HG03103 (cell line): ENCODE measurements around the gene CD209.

Source experiments
- ATAC-seq: cut with Tn5 transposase; IDR thresholded peaks from one replicate; pipeline ENCODE4 v1.9.1; 2021; ENCODE audit warnings: low read depth; ENCODE audit not compliant: unreplicated experiment

CD209 gene

DNA sequence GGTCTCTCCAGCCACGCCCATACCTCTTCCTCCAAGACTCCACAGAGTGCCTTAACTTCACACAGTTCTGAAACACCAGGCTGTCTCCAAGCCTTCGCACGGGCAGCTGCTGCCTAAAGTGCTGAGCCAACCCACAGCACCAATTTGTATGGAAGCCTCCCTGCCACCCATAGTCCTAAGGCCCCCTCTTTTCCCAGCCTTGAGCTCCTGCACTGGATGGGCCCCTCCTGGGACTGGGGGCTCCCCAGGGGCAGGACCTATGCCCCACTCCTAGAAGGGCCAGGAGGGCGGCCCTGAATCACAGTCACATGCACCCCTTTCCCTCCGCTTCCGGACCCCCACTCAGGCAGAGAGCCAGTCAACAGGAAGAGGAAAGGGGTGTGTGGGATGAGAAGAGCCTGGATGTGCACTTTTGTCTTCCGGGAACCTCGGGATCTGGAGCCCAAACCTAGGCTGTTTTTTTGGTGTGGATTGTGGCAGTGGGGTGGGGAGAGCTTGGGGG, 40.3 kb downstream of the CD209 start:
- no peak for ATAC-seq

DNA sequence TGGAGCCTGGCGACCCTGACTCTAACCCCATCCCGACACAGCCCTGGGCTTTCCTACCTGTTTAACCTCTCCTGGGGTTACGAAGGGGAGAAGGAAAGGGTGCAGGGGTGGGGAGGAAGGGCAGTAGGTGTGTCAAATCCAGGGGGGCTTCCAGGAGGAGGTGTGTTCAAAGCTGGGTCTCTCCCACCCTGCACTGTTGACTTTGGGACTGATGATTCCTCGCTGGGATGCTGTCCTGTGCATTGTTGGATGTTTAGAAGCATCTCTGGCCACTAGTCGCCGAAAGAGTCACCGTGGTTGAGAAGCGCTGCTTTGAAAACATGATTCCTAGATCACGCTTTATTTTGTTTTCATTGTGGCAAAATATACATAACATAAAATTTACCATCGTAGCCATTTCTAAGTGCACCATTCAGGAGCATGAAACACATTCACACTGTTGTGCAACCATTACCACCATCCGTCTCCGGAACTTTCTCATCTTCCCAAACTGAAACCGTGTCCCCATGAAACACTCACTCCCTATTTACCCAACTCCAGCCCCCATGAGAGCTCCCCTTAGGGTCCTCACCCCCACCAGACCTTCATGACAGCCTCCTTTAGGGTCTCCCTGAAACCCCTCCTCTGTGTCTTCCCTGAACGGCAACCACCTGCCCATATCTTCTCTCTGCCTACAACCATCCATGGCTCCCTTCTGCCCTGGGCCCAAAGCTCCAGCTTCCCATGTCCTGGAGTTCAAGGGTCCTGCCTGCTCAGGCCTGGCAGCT, 41.0 kb downstream of the CD209 start:
- ATAC-seq = no peak

DNA sequence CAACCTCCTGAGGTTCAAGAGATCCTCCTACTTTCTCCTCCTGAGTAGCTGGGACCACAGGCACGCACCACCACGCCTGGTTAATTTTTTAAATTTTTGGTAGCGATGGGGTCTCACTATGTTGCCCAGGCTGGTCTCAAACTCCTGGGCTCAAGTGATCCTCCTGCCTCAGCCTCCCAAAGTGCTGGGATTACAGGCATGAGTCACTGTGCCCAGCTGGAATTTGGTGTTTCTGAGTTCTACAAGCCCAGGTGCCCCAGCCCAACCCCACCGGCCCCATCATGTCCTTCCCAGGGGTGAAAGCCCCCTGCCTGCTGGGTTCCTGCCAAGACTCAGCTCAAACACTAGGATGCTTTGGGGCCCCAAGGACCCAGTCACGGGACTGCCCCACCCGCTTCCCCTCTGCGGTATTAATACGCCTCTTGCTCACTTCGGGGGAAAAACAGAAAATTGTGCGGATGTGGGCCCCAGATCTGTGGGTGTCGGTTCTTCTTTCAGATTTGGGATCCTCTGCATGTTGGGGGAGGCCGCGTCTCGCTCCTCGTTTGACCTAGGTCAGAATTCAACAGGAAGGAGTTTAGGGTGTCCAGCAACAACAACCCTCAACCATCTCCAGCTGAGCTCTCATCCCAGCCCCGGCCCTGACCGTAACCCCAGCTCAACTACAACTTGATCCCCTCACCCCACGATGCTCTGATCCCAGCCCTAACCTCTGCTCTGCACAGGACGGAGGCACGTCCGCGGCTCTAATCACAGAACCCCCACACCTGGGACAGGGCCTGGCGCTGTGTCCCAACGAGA, 41.7 kb downstream of the CD209 start:
- ATAC-seq = peak; percentile 46

DNA sequence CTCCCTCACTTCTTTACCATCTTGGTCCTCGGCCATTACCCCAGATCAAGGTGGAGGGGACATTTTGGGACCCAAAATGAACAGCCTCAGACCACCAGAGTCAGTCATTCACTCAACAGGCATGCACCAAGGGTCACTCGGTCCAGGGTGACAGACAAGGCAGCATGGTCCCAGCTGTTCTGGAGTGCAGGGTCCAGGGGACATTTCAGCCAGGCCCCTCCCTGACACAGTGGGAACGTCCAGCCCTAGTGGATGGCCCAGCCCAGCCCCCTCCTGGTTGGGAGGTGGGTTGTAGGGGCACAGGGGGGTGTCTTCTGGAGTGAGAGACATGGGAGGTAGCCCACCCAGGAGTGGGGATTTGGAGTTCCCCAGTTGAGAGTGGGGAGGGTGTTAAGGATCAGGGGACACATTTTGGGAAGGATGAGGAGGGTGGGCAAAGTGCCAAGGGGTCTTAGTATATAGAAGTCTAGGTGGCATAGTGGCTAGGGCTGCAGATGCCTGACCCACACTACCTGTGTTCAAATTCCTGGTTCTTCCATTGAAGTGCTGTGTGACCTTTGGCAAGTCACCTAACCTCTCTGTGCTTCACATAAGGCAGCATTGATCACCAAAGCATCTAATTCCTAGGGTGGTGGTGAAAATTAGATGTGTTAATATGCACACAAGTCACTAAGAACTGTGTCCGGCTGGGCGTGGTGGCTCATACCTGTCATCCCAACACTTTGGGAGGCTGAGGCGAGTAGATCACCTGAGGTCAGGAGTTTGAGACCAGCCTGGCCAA, 42.9 kb downstream of the CD209 start:
- no peak for ATAC-seq

DNA sequence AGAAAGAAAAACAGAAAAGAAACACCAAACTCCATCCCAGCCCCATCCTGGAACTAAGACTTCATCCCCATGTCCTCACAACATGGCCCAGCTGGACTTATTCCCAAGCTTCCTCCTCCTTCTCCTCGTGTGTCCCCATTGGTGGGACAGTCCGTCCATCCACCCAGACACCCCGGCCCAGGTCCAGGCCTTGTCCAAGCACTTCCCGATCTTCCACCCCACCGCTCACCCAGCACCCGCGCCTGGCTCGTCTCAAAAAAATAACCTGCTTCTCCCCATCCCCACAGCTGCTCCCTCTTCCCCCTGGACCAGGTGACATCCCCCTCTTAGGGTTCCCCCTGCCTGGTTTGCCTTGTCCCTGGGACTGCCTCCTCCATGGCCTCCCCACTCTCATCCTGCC, 44.0 kb downstream of the CD209 start:
- no peak for ATAC-seq

DNA sequence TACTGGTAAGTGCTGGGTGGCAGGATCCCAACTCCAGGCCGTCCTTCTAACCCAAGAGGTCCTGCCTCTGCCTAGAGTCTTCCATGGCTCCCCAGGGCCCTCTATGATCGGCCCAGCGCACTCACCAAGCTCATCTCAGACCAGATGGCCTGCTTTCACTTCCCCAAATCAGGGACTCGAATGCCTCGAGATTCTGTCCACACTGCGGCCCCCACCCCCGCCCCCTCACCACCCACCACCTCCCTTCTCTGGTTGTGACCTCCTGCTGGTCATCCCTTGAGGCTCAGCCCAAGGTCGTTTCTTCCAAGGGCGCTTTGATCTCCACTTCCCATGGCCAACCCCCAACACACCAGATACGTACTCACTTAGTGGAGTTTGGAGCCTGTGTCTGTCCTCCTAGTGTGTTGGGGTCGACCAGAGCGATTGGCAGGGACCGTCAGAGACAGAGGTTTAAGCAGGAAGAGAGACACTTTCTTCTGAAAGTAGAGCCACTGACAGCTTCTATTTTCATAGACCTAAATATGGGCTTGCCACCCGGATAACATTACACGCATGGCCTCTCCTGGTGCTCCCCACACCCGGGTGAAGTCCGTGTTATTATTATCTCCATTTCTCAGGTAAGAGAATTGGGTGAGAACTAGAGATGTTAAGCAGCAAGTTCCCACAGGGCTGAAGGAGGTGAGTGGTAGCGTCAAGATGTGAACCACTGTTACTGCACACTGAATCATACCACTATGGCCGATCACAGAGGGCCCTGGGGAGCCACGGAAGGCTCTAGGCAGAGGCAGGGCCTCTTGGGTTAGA, 45.5 kb downstream of the CD209 start, which contains the start of gene FCER2:
TSS of gene FCER2 (minus strand) at position 478 of the 804 bp plus-strand sequence. CDS start 2,371 bp downstream, outside the sequence.
- ATAC-seq = peak; percentile 40

DNA sequence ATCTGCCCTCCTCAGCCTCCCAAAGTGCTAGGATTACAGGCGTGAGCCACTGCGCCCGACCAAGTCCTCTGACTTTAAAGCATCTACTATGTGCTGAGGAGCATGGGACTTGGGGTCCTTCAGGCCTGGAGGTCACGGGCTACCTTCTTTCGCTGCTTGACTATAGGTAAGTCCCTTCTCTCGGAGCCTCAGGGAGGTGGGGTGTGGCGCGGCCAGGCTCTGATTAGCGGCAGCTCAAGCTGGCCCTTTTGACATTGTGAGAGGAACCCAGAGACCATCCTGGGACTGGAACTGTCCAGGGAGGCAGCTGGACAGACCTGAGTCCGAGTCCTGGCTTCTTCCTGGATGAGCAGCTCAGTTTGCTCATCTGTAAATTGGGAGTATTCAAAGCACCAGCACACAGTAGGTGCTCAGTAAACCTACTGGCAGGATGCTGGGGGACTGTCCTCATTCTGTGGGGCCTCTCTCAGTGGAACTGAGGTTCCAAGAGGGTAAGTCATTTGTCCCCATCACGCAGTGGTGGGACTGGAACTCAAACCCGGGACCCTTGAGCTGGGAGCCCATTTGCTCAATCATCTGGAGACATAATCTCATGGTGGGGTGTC, 46.2 kb downstream of the CD209 start:
- no peak for ATAC-seq

DNA sequence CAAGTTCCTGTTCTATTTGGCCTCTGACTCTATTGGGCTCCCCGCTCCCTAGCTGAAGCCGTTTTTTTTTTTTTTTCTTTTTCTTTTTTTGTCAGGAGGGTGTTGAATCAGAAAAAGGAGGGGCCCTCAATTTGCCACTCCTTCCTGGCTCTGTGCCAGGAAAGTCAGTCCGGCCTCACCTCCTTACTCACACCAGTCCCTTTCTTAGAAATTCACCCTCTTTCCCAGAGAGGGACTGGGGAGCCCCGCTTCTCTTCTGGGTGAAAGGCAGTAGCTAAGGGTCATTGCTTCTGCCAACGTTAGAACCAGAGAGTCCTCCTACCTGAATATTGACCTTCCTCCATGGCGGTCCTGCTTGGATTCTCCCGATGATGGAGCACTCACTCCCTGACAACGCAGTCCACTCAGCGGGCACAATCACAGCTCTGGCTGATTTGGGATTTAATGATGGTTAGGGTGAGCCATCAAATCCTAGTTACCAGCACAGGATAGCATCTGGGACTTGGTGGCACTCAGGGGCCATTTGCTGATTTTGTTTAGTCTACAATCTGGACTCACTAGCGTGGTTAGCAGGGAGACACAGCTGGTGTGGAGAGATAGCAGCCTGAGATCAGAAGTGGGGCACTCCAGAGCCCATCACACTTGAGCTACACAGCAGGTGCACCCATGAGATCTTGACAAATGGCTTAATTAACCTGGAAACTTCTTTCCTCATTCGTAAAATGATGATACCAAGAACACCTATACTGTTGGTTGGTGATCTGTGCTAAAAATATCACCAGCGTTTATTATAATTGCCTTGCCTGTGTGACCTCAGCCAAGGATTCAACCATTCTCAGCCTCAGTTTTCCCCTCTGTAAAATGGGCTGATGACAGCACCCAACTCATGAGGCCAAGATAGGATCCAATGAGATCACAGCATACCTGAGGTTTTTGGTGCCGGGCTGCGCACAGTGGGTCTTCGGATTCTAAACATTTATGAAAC, 47.6 kb downstream of the CD209 start:
- no peak for ATAC-seq

DNA sequence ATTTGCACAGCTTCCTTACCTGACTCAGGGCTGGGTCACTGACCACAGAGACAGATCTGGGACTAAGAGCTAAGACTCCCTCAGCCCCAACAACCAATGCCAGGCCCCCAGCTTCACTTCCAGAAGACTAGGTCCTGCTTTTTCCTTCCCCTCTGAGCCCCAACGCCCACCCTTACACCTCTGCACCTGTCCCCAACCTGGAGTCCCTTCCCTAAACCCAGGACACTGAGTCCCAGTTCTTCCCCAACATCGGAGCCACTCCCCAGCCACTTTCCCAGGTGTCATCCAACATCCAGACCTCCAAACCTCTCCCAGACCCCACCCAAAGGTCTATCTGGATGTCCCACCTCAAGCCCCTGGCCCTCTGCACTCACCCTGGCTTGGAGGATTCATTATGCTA, 48.3 kb downstream of the CD209 start:
- no peak for ATAC-seq

DNA sequence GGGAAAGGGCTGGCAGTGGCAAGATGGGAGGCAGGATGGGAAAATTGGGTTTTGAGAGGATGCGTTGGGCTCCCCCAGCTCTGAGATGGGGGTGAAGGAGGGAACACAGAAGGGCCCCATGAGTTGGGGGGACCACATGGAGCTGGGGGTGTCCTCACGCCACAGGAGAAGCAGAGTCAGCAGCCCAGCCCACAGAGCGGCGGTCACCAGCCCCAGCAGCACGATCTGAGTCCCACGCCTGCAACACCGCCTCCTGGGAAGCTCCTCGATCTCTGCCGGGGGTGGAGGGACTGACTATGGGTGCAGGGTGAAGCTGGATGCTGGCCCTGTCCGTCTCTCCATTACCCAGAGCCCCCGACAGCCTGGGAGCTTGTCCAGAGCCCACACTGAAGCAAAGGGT, 48.8 kb downstream of the CD209 start:
- ATAC-seq = no peak

DNA sequence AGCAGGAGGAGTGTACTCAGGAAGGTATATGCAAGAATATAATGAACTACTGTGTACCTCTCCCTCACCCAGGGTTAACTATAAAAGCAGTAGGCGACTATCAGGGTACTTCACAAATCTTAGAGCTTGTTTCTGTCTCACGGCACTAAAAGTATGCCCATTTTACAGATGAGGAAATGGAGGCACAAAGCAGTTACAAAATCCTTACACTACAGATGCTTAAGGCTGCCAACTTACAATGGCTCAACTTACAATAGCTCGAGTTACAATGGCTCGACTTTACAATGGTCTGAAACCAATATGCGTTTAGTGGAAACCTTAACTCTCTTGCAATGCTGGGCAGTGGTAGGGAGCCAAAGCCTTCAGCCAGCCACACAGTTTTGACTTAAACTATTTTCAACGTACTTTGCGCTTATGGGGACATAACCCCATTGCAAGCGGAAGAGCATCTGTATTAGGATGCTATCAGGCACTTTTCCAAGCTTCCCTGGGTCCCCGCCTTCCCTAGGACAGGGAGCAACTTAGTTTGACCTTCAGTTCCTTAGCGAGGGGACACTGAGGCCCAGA, 49.5 kb downstream of the CD209 start:
- no peak for ATAC-seq

DNA sequence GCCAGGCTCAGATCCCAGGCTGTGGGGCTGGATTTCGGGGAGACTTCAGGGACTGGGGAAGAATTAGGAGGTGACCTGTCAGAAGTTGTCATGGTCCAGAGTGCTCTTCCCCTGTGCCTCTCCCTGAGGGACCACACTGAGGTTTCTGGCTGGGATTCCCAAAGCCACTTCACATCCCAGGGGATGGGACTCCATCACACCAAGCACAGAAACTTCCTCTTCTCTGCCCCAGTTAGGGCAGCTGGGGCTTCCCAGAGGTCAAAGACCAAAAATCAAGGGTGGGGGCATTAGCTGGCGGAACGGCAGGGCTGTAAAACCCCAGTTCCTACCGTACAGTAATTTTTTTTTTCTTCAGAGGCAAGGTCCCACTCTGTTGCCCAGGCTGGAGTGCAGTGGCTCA, 52.8 kb downstream of the CD209 start:
- ATAC-seq = no peak

DNA sequence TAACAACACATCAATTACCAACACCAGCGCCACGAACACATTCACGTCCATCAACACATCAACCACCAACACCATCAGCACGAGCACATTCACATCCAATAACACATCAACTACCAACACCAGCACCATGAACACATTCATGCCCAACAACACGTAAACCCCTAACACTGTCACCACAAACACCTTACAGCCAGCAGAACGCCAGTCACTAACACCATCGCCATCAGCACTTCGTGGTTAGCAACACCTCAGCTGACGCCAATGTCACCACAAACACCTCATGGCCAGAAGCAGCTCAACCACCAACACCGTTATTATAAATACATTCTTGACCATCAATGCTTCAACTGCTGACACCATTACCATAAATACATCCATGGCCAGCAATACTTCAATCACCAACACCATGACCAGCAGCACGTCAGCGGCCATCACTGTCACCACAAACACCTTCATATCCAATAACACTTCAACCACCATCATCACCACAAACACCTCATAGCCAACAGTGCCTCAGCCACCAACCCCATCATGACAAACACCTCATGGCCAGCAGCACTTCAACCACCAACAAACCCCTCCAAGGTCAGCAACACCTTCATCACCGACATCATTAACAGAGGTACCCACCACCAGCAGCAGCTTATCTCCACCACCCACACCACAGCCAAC, 54.8 kb downstream of the CD209 start:
- ATAC-seq = no peak

DNA sequence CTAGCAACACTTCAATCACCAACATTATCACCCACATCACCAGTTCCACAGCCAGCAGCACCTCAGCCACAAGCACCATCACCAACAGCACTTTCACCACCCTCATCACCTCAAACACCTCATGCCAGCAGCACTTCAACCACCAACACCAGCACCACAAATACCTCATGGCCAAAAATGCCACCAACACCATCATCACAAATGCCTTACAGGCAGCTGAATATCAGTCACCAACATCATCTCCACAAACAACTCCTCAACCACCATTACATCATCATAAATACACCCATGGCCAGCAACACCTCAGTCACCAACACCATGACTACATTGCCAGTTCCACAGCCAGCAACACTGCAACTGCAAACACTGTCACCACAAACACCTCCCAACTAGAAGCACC, 55.8 kb downstream of the CD209 start:
- no peak for ATAC-seq

DNA sequence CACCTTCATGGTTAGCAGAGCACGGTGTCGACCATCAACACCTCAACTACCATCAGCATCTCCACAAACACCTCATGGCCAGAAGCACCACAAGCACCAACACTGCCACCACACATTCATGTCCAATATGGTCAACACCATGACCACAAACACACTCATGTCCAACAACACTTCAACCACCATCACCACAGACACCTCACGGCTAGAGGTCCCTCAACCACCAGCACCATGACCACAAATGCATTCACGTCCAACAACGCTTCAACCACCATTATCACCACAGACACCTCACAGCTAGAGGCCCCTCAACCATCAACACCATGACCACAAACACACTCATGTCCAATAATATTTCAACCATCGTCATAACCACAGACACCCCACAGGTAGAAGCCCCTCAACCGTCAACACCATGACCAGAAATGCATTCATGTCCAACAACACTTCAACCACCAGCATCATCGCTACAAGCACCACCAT, 56.5 kb downstream of the CD209 start:
- ATAC-seq = no peak
